ENCODE data around the gene SFT2D2. TPM values are rescaled to one million over a fixed set of nuclear protein-coding genes. Genes with fewer than 3 reads are reported as not detected.

The SFT2D2 gene
- polyA plus RNA-seq, 1 of the 3 experiments (the other 2 are of a cell fraction), result 9.3 TPM

DNA sequence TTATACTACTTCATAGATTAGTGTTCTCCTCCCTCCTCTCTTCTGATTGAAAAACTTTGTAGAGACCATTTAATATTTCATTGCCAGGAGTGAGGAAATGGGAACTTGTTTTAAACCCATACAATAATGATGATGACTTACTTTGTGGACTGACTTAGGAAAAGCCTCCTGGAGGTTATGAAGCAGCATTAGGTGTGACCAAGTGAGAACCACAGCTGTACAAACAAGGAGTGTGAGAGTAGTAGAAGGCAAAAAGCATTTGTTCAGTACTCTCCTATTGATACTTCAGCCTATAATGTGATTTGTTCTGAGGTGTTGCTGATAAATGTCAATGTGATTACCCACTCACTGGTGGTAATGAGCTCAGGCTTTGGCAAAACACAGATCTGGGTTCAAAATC, 38.6 kb upstream of the SFT2D2 start:
- Histone ChIP-seq H3K27me3 (ENCODE audit: insufficient read depth) (no peaks in the 10 kb centered on the region), H3K9me3 (no peaks in the 10 kb centered on the region), H3K4me2 (no peak overlapping the region), H2AFZ (ENCODE audit: low read depth) (no peak overlapping the region), H3K4me3 (ENCODE audit: low read depth in 2 of 2, low read length in 1 of 2) (no peak overlapping the region), H3K36me3 (replicated peaks in 1 of 2; ENCODE audit: control insufficient read depth in 1 of 2, insufficient read depth in 2 of 2, low read length in 1 of 2) (peaks cover 44 to 58% of the 10 kb centered on the region in 2 experiments), H3K9ac (no peak overlapping the region), H3K27ac (ENCODE audit: low read depth in 2 of 2, low read length in 1 of 2) (no peak overlapping the region), H3F3A (replicated peaks; ENCODE audit: insufficient read depth) (no peaks in the 10 kb centered on the region), H3K9me2 (no peaks in the 10 kb centered on the region), H4K20me1 (ENCODE audit: insufficient read depth) (no peaks in the 10 kb centered on the region), H3K4me1 (ENCODE audit: control insufficient read depth in 1 of 2, insufficient read depth in 2 of 2, low read depth in 1 of 2, low read length in 1 of 2) (no peaks in the 10 kb centered on the region; a peak in 2 of 4 replicates), H3K79me2 (ENCODE audit: insufficient read depth) (peaks cover 69% of the 10 kb centered on the region)
- ChIA-PET CTCF (interaction anchor here (0.9 kb wide), 1 partner anchor 42 kb away, joined by 4 read pairs; no protein-coding TSS in a partner anchor), POLR2A (no interaction called here)
- TF ChIP-seq FOXM1 (IDR thresholded peaks at IDR 0.05; ENCODE audit: low read depth) (no peak), MEF2A (IDR thresholded peaks at IDR 0.05; ENCODE audit: borderline replicate concordance, low read depth) (no peak), RFX5 (IDR thresholded peaks at IDR 0.05; ENCODE audit: low read length) (no peak), TAF1 (IDR thresholded peaks at IDR 0.05; ENCODE audit: borderline replicate concordance, low read depth, low read length) (no peak), RCOR1 (IDR thresholded peaks at IDR 0.05; ENCODE audit: low read length) (no peak), POLR2AphosphoS5 (IDR thresholded peaks at IDR 0.05; ENCODE audit: low read depth, low read length) (no peak), SMC3 (IDR thresholded peaks at IDR 0.05; ENCODE audit: low read depth, low read length) (no peak), YY1 (IDR thresholded peaks at IDR 0.05; ENCODE audit: low read depth) (no peak), FOSL2 (IDR thresholded peaks at IDR 0.05; ENCODE audit: borderline replicate concordance, low read depth) (no peak), JUND (IDR thresholded peaks at IDR 0.05) (no peak)
- TF ChIP-seq, protein P1, sequence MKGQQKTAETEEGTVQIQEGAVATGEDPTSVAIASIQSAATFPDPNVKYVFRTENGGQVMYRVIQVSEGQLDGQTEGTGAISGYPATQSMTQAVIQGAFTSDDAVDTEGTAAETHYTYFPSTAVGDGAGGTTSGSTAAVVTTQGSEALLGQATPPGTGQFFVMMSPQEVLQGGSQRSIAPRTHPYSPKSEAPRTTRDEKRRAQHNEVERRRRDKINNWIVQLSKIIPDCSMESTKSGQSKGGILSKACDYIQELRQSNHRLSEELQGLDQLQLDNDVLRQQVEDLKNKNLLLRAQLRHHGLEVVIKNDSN (IDR thresholded peaks at IDR 0.05; ENCODE audit: borderline replicate concordance, low read depth), result no peak
- TF ChIP-seq, protein P2, sequence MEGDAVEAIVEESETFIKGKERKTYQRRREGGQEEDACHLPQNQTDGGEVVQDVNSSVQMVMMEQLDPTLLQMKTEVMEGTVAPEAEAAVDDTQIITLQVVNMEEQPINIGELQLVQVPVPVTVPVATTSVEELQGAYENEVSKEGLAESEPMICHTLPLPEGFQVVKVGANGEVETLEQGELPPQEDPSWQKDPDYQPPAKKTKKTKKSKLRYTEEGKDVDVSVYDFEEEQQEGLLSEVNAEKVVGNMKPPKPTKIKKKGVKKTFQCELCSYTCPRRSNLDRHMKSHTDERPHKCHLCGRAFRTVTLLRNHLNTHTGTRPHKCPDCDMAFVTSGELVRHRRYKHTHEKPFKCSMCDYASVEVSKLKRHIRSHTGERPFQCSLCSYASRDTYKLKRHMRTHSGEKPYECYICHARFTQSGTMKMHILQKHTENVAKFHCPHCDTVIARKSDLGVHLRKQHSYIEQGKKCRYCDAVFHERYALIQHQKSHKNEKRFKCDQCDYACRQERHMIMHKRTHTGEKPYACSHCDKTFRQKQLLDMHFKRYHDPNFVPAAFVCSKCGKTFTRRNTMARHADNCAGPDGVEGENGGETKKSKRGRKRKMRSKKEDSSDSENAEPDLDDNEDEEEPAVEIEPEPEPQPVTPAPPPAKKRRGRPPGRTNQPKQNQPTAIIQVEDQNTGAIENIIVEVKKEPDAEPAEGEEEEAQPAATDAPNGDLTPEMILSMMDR (IDR thresholded peaks at IDR 0.05), result no peak
- TF ChIP-seq, protein P3, sequence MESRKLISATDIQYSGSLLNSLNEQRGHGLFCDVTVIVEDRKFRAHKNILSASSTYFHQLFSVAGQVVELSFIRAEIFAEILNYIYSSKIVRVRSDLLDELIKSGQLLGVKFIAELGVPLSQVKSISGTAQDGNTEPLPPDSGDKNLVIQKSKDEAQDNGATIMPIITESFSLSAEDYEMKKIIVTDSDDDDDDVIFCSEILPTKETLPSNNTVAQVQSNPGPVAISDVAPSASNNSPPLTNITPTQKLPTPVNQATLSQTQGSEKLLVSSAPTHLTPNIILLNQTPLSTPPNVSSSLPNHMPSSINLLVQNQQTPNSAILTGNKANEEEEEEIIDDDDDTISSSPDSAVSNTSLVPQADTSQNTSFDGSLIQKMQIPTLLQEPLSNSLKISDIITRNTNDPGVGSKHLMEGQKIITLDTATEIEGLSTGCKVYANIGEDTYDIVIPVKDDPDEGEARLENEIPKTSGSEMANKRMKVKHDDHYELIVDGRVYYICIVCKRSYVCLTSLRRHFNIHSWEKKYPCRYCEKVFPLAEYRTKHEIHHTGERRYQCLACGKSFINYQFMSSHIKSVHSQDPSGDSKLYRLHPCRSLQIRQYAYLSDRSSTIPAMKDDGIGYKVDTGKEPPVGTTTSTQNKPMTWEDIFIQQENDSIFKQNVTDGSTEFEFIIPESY (IDR thresholded peaks at IDR 0.05; ENCODE audit: borderline replicate concordance, low read depth), result no peak
- TF ChIP-seq, protein P4, sequence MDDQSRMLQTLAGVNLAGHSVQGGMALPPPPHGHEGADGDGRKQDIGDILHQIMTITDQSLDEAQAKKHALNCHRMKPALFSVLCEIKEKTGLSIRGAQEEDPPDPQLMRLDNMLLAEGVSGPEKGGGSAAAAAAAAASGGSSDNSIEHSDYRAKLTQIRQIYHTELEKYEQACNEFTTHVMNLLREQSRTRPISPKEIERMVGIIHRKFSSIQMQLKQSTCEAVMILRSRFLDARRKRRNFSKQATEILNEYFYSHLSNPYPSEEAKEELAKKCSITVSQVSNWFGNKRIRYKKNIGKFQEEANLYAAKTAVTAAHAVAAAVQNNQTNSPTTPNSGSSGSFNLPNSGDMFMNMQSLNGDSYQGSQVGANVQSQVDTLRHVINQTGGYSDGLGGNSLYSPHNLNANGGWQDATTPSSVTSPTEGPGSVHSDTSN (IDR thresholded peaks at IDR 0.05), result no peak
- TF ChIP-seq, protein P5, sequence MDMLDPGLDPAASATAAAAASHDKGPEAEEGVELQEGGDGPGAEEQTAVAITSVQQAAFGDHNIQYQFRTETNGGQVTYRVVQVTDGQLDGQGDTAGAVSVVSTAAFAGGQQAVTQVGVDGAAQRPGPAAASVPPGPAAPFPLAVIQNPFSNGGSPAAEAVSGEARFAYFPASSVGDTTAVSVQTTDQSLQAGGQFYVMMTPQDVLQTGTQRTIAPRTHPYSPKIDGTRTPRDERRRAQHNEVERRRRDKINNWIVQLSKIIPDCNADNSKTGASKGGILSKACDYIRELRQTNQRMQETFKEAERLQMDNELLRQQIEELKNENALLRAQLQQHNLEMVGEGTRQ (IDR thresholded peaks at IDR 0.05; ENCODE audit: borderline replicate concordance, low read depth, low read length), result no peak
- TF ChIP-seq, protein P6, sequence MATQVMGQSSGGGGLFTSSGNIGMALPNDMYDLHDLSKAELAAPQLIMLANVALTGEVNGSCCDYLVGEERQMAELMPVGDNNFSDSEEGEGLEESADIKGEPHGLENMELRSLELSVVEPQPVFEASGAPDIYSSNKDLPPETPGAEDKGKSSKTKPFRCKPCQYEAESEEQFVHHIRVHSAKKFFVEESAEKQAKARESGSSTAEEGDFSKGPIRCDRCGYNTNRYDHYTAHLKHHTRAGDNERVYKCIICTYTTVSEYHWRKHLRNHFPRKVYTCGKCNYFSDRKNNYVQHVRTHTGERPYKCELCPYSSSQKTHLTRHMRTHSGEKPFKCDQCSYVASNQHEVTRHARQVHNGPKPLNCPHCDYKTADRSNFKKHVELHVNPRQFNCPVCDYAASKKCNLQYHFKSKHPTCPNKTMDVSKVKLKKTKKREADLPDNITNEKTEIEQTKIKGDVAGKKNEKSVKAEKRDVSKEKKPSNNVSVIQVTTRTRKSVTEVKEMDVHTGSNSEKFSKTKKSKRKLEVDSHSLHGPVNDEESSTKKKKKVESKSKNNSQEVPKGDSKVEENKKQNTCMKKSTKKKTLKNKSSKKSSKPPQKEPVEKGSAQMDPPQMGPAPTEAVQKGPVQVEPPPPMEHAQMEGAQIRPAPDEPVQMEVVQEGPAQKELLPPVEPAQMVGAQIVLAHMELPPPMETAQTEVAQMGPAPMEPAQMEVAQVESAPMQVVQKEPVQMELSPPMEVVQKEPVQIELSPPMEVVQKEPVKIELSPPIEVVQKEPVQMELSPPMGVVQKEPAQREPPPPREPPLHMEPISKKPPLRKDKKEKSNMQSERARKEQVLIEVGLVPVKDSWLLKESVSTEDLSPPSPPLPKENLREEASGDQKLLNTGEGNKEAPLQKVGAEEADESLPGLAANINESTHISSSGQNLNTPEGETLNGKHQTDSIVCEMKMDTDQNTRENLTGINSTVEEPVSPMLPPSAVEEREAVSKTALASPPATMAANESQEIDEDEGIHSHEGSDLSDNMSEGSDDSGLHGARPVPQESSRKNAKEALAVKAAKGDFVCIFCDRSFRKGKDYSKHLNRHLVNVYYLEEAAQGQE (IDR thresholded peaks at IDR 0.05; ENCODE audit: low read depth, low read length), result no peak
- TF ChIP-seq, protein P7, sequence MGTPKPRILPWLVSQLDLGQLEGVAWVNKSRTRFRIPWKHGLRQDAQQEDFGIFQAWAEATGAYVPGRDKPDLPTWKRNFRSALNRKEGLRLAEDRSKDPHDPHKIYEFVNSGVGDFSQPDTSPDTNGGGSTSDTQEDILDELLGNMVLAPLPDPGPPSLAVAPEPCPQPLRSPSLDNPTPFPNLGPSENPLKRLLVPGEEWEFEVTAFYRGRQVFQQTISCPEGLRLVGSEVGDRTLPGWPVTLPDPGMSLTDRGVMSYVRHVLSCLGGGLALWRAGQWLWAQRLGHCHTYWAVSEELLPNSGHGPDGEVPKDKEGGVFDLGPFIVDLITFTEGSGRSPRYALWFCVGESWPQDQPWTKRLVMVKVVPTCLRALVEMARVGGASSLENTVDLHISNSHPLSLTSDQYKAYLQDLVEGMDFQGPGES (IDR thresholded peaks at IDR 0.05; ENCODE audit: low read depth, low read length), result no peak
- DNase-seq, result no peak
